Activated CD8-positive, alpha-beta memory T cell treated with anti-CD3 and anti-CD28 coated beads, Interleukin-2, amount 10 ng/mL, durations not matched to agents 7 days and 5 days (primary cell): ENCODE measurements around the gene PPDPF. TPM values are rescaled to one million over a fixed set of nuclear protein-coding genes. Genes with fewer than 3 reads are reported as not detected.

Experiments
- ATAC-seq: fragments of 150-1000 bp; cut with Tn5 transposase; one replicate; pipeline ENCODE4 v1.10.0; 2021; ENCODE audit warnings: moderate library complexity
- CTCF ChIA-PET: fragments of 350-600 bp; sonication (Branson Sonifier 250); formaldehyde crosslinking; loops from one replicate; lab custom pipeline; 2021; ENCODE audit warnings: antibody characterized with exemption; lab: Charles Lee
- DNase-seq: peaks from one replicate; pipeline ENCODE4 v3.0.0-alpha.2; 2020
- H3K27ac Mint-ChIP-seq: one replicate; pipeline ENCODE4 v1.8.0; 2021; ENCODE audit warnings: mild to moderate bottlenecking, mixed read lengths
- H3K27me3 Mint-ChIP-seq: one replicate; pipeline ENCODE4 v1.8.0; 2021; ENCODE audit warnings: mixed read lengths
- H3K36me3 Mint-ChIP-seq: one replicate; pipeline ENCODE4 v1.8.0; 2021; ENCODE audit warnings: mild to moderate bottlenecking, mixed read lengths
- H3K4me1 Mint-ChIP-seq: one replicate; pipeline ENCODE4 v1.8.0; 2021; ENCODE audit warnings: mixed read lengths
- H3K4me3 Mint-ChIP-seq: one replicate; pipeline ENCODE4 v1.8.0; 2021; ENCODE audit warnings: mild to moderate bottlenecking, moderate library complexity, mixed read lengths
- H3K9me3 Mint-ChIP-seq: one replicate; pipeline ENCODE4 v1.8.0; 2022; ENCODE audit warnings: low read depth, mixed read lengths
- total RNA-seq, 2 experiments: library from RNA; stranded (reverse); gene quantifications; one replicate each; pipeline ENCODE4 v1.2.3, GENCODE V29; 2021

Gene PPDPF
- total RNA-seq, 2 experiments from 2014 or later: 138 to 237 TPM

- ATAC-seq (no peak), DNase-seq (no peak)
- H3K27ac Mint-ChIP-seq: no peak overlapping the region
- CTCF ChIA-PET: interaction anchor here (1.3 to 4.1 kb wide), 5 partner anchors 15 to 447 kb away, joined by 3 to 27 read pairs (median 18); partner anchors contain the start of genes HELZ2, PPDPF and TPD52L2
- no peaks in the 10 kb centered on the region for H3K9me3 Mint-ChIP-seq
- H3K4me3 Mint-ChIP-seq: no peak overlapping the region
- H3K4me1 Mint-ChIP-seq: peaks cover 16% of the 10 kb centered on the region
- H3K36me3 Mint-ChIP-seq: no peaks in the 10 kb centered on the region
- H3K27me3 Mint-ChIP-seq: no peaks in the 10 kb centered on the region
These were observed 15.8 kb downstream of the PPDPF start for GRCh38 chr20:63536241-63536977.

- Mint-ChIP-seq H3K27ac (peak within 1 kb of the TSS; percentile 83), H3K4me1 (peaks cover 16% of the 10 kb centered on the region), H3K27me3 (no peaks in the 10 kb centered on the region), H3K36me3 (no peaks in the 10 kb centered on the region), H3K4me3 (peak within 1 kb of the TSS; percentile 51), H3K9me3 (no peaks in the 10 kb centered on the region)
- DNase-seq: peak; percentile 63
- ATAC-seq: peak; percentile 8
- CTCF ChIA-PET: interaction anchor here (0.6 to 4.1 kb wide), 43 partner anchors 8 to 542 kb away, joined by 3 to 34 read pairs (median 5); partner anchors contain the start of genes ARFRP1, GMEB2, HELZ2 and LIME1
These were observed 16.5 kb downstream of the PPDPF start, which contains the start of gene PTK6 for GRCh38 chr20:63536997-63537524. TSS of gene PTK6 (minus strand) at chr20:63537376. CDS start at chr20:63537314, 62 bp downstream.

- CTCF ChIA-PET: interaction anchor here (0.6 to 4.1 kb wide), 47 partner anchors 8 to 541 kb away, joined by 3 to 34 read pairs (median 4); partner anchors contain the start of genes ARFRP1, GMEB2, HELZ2 and LIME1
- Mint-ChIP-seq H3K36me3 (no peaks in the 10 kb centered on the region), H3K27me3 (no peaks in the 10 kb centered on the region), H3K4me1 (peaks cover 16% of the 10 kb centered on the region), H3K27ac (peak overlapping the region; percentile 83), H3K4me3 (peak overlapping the region; percentile 51), H3K9me3 (no peaks in the 10 kb centered on the region)
- peak; percentile 98 for DNase-seq
- peak; percentile 94 for ATAC-seq
These were observed 17.1 kb downstream of the PPDPF start for GRCh38 chr20:63537525-63538203.

GRCh38 chr20:63538204-63539091, 17.9 kb downstream of the PPDPF start:
- no peak for ATAC-seq

GRCh38 chr20:63539092-63539430, 18.5 kb downstream of the PPDPF start:
- Mint-ChIP-seq H3K9me3 (no peaks in the 10 kb centered on the region), H3K36me3 (no peaks in the 10 kb centered on the region), H3K27ac (no peak overlapping the region), H3K27me3 (no peaks in the 10 kb centered on the region), H3K4me1 (peaks cover 16% of the 10 kb centered on the region), H3K4me3 (no peak overlapping the region)
- no peak for DNase-seq
- no peak for ATAC-seq
- CTCF ChIA-PET: interaction anchor here (1.2 to 4.1 kb wide), 11 partner anchors 12 to 518 kb away, joined by 3 to 34 read pairs (median 10); partner anchors contain the start of genes PPDPF, RTEL1 and TPD52L2

More at GRCh38 chr20:63538204-63539091, 17.9 kb downstream of the PPDPF start:
- no peaks in the 10 kb centered on the region for H3K9me3 Mint-ChIP-seq
- H3K4me1 Mint-ChIP-seq: peaks cover 16% of the 10 kb centered on the region
- no peaks in the 10 kb centered on the region for H3K27me3 Mint-ChIP-seq
- H3K36me3 Mint-ChIP-seq: no peaks in the 10 kb centered on the region
- CTCF ChIA-PET: interaction anchor here (0.5 to 4.1 kb wide), 42 partner anchors 8 to 531 kb away, joined by 3 to 34 read pairs (median 5); partner anchors contain the start of genes ARFRP1, GMEB2, HELZ2 and PPDPF
- peak overlapping the region; percentile 83 for H3K27ac Mint-ChIP-seq
- H3K4me3 Mint-ChIP-seq: peak overlapping the region; percentile 51
- DNase-seq: no peak

GRCh38 chr20:63539441-63540370, 19.1 kb downstream of the PPDPF start:
- no peak overlapping the region for H3K4me3 Mint-ChIP-seq
- H3K9me3 Mint-ChIP-seq: no peaks in the 10 kb centered on the region
- CTCF ChIA-PET: interaction anchor here (1.2 to 4.1 kb wide), 7 partner anchors 12 to 434 kb away, joined by 3 to 34 read pairs (median 10); partner anchors contain the start of genes PPDPF, RTEL1 and TPD52L2
- DNase-seq: no peak
- no peaks in the 10 kb centered on the region for H3K36me3 Mint-ChIP-seq
- H3K27me3 Mint-ChIP-seq: peaks cover under 1% of the 10 kb centered on the region
- ATAC-seq: no peak
- H3K4me1 Mint-ChIP-seq: peaks cover 16% of the 10 kb centered on the region
- no peak overlapping the region for H3K27ac Mint-ChIP-seq

GRCh38 chr20:63540417-63541186, 20.0 kb downstream of the PPDPF start:
- ATAC-seq (no peak), DNase-seq (no peak)
- no peak overlapping the region for H3K4me3 Mint-ChIP-seq
- no peaks in the 10 kb centered on the region for H3K9me3 Mint-ChIP-seq
- peaks cover 16% of the 10 kb centered on the region for H3K4me1 Mint-ChIP-seq
- H3K27me3 Mint-ChIP-seq: peaks cover 6% of the 10 kb centered on the region
- no peaks in the 10 kb centered on the region for H3K36me3 Mint-ChIP-seq
- CTCF ChIA-PET: no interaction called here
- H3K27ac Mint-ChIP-seq: no peak overlapping the region

GRCh38 chr20:63541371-63541770, 20.8 kb downstream of the PPDPF start:
- H3K27me3 Mint-ChIP-seq: peaks cover 7% of the 10 kb centered on the region

GRCh38 chr20:63542031-63542559, 21.5 kb downstream of the PPDPF start:
- no peak for DNase-seq
- Mint-ChIP-seq H3K9me3 (no peaks in the 10 kb centered on the region), H3K4me1 (peaks cover 11% of the 10 kb centered on the region), H3K27me3 (peaks cover 7% of the 10 kb centered on the region), H3K4me3 (no peak overlapping the region), H3K27ac (no peak overlapping the region), H3K36me3 (no peaks in the 10 kb centered on the region)
- CTCF ChIA-PET: interaction anchor here (1.0 kb wide), 1 partner anchor 100 kb away, joined by 6 read pairs; no protein-coding TSS in a partner anchor
- ATAC-seq: no peak

More at GRCh38 chr20:63541371-63541770, 20.8 kb downstream of the PPDPF start:
- no peak for ATAC-seq
- Mint-ChIP-seq H3K27ac (no peak overlapping the region), H3K9me3 (no peaks in the 10 kb centered on the region), H3K4me1 (peaks cover 15% of the 10 kb centered on the region), H3K36me3 (no peaks in the 10 kb centered on the region), H3K4me3 (no peak overlapping the region)
- DNase-seq: no peak
- CTCF ChIA-PET: no interaction called here

- H3K27me3 Mint-ChIP-seq: peaks cover 7% of the 10 kb centered on the region
- no peak for DNase-seq
- H3K27ac Mint-ChIP-seq: no peak overlapping the region
- no peak overlapping the region for H3K4me3 Mint-ChIP-seq
- peaks cover 7% of the 10 kb centered on the region for H3K4me1 Mint-ChIP-seq
- H3K36me3 Mint-ChIP-seq: no peaks in the 10 kb centered on the region
- H3K9me3 Mint-ChIP-seq: no peaks in the 10 kb centered on the region
- CTCF ChIA-PET: interaction anchor here (1.0 kb wide), 1 partner anchor 99 kb away, joined by 6 read pairs; no protein-coding TSS in a partner anchor
- no peak for ATAC-seq
These were observed 22.1 kb downstream of the PPDPF start for GRCh38 chr20:63542696-63543095.

- no peak for DNase-seq
- no peak for ATAC-seq
These were observed 22.6 kb downstream of the PPDPF start for GRCh38 chr20:63543131-63543530.

More at GRCh38 chr20:63543131-63543530, 22.6 kb downstream of the PPDPF start:
- H3K4me3 Mint-ChIP-seq: no peak overlapping the region
- no peak overlapping the region for H3K27ac Mint-ChIP-seq
- no peaks in the 10 kb centered on the region for H3K36me3 Mint-ChIP-seq
- CTCF ChIA-PET: interaction anchor here (0.8 to 1.0 kb wide), 2 partner anchors 10 to 99 kb away, joined by 3 to 7 read pairs; no protein-coding TSS in a partner anchor
- peaks cover 5% of the 10 kb centered on the region for H3K4me1 Mint-ChIP-seq
- H3K9me3 Mint-ChIP-seq: no peaks in the 10 kb centered on the region
- peaks cover 7% of the 10 kb centered on the region for H3K27me3 Mint-ChIP-seq
